HG03064 (cell line): ENCODE measurements around the gene IRF1.
"Not testable (repeated sequence)": the region's sequence is repeated elsewhere in the genome, so short reads cannot be mapped to it uniquely, and the experiment has no call there.

Experiments used
- ATAC-seq: cut with Tn5 transposase; IDR thresholded peaks from one replicate; pipeline ENCODE4 v1.9.1; 2021; ENCODE audit warnings: low read depth; ENCODE audit not compliant: unreplicated experiment

The IRF1 gene

DNA sequence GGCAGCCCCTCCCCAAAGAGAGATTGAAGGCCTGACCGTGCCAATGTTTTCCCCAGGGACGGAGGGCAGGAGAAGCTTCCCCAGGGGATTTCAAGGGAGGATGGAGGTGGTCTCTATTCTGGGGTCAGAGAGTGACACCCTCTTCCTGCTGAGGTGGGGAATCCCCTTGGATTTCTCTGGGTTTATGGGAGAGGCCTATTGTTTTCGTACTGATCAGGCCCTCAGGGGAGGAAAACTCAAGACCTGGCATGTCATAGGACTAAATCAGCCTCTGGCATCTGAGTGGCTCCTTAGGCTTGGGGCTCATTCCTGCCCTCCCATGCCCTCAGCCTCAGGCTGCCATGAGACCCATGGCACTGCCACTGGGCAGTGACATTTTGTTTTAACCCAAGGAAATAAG lies 44.6 kb downstream of the IRF1 start:
- ATAC-seq = no peak

DNA sequence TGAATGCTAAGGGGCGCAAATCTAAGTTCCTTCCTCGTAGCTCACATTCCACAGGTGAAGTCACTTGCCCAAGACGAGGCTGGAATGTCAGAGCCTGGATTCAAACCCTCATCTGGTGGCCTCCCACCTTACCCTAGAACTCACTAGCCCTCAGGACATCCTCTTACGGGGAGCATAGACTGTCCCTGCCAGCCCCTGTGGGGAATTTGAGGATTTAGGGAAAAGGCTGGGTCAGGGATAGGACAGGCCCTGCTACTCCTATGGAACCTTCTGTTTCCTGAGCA lies 45.0 kb downstream of the IRF1 start:
- no peak for ATAC-seq

DNA sequence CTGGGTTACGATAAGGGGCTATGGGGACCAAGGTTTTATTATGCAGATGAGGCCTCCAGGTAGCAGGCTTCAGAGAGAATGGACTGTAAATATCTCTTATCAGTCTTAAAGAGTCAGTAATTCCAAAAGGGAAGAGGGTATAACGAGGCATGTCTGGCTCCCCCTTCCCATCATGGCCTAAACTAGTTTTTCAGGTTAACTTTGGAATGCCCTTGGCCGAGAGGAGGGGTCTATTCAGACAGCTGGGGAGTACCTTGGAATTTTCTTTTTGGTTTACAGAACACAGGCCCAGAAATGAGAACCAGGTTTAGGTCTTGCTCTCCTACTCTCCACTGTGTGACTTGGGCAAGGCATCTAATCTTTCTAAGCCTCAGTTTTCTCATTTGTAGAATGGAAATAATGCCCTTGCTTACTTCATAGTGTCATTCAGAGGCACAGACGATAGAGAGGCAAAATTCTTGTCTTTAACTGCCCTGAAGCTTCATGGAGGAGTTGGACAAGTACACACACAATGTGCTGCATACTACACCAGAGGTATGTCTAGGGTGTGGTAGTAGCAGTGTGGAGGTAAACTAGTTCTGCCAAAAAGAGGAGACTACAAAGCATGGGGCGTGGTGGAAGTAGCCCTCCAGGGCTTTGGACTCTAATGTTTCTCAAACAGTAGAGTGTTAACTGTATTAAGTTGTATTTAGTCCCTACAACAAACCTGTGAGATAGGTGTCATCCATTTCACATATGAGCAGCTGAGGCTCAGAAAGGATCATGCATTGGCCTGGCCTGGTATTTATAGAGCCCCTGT lies 45.5 kb downstream of the IRF1 start:
- no peak for ATAC-seq

DNA sequence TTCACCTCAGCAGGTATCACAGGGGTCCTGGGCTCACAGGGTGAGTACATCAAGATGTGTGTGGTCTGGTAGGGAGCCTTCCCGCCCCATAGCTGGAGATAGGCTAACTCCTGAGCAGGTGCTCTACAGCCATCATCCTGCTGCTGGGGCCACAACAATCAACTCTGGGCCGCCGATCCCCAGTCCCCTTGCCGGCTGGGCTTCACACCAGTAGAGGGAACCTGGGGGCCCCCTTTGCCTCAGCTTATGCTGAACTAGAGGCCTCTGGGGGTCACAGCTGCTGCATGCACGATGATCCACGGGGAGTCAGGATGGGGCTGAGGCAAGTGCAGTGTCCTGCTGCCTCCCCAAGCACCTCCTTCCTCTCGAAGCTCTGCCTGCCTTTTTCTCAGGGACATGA lies 46.5 kb downstream of the IRF1 start:
- ATAC-seq = no peak

DNA sequence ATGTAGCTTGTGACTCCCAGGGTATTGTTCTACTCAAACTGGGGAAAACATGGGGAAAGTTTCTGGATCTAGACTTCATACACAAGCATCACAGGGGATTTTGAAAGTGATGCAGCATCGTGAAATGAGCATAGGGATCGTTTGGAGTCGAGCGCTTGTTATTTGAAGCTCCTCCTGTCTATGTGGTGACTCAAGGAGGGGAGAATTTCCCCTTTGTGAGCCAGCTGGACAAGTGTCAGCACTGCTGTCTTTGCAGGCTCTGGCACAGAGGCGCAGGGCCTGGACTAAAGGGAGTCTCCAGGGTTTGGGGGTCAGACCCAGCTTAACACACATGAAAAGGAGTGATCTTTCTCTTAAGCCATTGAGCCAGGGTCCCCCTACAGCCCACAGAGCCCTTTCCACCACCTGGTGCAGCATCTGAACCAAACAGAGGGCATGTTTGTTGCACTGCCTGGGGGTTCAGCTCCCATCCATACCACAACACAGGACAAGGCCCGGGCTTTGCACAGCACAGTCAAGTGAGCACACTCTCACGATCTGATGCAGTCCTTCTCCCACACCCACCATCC lies 51.0 kb downstream of the IRF1 start:
- no peak for ATAC-seq

DNA sequence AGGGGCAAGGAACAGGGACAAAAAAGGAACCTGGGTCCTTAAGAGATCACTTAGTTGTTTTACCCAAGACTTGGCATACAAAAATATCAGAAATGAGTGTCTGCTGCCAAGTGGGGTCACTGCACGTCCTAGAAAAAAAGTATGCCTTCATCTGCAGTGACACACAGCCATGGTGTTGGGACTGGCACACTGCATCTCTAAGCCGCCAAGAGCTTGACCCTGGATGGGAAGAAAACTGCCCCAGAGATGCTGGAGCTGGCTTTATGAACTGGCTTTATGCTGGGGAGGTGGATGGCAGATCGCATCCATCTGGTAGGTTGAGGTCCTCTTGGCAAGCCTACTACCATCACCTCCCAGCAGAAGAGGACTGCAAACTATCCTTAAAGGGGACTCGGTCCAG lies 51.7 kb downstream of the IRF1 start:
- ATAC-seq = no peak

DNA sequence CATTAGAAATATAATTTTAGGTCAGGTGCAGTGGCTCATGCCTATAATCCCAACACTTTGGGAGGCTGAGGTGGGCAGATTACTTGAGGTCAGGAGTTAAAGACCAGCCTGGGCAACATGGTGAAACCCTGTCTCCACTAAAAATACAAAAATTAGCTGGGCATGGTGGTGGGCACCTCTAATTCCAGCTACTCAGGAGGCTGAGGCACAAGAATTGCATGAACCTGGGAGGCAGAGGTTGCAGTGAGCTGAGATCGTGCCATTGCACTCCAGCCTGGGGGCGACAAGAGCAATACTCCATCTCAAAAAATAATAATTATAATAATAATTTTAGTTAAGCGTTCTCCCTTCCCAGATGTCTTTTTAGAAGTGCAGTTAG lies 52.3 kb downstream of the IRF1 start:
- not testable (repeated sequence) for ATAC-seq

DNA sequence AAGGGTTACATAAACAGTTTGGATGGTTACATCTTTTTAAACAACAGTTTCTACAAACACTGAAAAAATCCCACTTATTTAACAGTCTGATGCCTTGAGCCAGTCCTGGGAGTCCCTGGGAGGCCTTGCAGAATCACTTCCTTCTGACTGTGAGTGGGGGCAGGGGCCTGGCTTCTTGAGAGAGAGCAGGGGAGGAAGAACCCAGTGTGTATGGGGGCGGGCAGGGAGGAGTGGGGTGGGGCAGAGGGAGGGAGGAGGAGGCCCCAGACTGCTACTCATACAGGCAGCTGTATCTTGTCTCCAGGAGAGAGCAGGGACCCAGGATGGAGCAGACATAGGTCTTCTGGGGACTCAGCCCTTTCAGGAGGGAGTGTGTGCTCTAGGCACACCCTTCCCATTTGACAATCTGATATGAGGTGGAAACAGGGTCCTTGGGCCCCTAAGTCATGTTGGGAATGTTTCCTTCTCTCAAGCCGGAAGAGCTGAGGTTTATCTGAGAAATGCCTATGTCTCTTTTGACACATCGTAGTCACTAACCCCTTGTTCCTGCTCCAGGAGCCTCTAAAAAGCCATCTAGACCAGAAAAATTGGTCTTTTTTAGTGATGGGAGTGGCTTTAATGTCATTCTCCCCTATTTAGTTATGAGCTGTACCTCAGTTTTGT lies 52.8 kb downstream of the IRF1 start:
- peak; percentile 85 for ATAC-seq

DNA sequence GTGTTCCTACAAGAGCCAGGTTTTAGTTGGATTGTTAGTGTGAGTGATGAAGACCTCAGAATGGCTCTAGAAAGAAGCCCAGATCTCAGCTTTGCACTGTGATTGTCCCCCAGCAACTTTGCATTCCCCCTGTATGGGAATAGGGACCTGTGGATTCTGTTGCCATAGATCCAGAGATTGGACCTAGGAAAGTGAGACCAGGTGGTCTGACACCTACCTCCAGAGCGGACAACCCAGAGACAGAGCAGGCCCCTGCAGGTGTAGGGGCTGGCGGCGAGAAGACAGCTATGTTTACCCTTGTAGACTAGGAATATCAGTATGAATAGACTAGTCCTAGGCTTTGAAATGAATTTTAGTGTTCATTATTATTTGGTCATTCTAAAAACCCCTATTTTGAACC lies 53.6 kb downstream of the IRF1 start:
- no peak for ATAC-seq

DNA sequence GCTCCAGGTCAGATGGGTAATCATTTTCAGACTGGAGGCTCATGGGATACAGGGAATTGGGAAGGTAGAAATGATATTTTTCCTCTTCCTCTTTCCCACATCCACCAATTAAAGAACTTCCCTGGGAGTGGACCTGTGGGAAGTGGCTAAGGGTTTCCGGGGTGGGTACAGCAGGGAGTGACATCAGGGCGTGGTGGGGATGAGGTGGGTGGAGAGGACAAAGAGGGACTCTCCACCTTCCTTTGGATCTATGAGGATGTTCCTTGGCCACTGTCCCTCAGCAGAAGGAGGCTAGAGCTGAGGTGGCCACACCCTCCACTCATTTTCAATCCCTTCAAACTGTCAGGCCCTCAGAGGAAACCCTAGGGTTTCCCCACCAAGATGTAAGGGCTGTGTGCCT lies 54.7 kb downstream of the IRF1 start:
- ATAC-seq = no peak

DNA sequence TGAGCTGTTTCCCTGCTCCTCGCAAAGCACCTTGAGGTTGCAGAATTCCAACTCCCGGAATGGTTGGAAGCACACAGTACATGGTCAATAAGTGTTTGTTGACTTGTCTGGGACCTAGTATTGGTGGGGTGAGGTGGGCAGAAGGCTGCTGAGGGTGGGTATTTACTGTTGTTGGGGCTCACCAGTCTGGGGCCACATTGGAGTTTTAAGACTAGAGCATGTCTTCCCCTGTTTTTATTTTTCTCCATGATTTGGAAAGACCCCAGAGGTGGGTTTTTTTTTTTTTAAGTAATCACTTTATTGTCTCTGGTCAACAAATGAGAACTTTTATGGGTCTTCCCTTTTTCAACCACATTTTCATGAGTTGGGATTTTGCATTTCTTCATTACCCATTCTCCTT lies 55.1 kb downstream of the IRF1 start:
- ATAC-seq = no peak

DNA sequence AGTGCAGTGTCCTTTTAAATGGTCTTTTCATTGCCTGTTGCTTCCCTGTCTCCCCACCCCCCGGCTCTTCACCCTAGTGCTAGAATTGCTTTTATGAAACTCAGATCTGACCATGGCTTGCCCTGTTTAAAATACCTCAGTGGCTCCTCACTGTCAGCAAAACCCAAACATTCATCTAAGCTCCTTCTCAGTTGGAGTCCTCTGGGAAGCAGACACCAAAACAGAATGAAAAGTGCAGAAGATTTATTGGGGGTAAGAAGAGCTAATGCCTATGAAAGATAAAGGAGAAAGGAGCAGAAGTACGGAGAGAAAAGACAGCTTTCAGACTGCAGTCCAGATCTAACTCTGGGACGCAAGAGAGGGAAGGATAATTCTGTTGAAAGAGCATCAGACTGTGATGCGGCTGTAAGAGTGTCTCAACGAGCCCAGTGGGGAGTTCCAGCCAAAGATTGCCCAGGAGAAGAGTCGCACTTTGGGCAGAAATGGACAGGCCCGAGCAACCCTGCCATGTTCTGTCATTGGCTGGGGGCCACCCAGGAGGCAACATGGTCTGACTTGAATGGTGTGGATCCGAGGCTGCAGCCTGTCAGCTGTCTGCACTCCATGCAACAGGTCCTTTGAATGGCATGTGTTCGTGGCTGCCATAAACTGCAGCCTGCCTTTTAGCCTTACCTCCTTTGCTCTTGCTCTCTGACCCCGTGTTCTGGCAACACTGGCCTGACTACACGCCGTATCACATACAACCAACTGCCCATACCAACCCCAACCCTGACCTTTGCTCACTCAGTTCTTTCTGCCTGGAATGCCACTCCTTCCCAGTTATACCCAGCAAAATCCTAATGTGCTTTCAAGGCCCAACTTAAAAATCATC lies 55.9 kb downstream of the IRF1 start:
- ATAC-seq = no peak

DNA sequence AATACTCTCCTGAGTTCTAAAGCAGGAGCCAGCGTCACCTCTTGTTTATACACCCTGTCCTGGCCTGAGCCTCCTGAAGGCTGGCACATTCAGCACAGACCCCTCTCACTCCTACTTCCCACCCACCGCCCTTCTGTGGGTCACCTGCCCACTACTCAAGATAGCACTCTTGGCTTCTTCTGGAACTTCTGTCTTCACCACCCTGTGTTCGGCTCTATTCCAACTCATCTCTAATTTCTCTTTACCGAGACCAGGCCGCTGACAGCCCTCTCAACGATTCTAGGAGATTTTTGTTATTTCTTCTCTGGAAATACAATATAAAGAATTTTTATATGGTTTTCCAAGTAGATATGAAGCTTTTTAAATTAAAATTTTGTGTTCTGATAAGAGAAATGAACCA lies 57.4 kb downstream of the IRF1 start:
- no peak for ATAC-seq

DNA sequence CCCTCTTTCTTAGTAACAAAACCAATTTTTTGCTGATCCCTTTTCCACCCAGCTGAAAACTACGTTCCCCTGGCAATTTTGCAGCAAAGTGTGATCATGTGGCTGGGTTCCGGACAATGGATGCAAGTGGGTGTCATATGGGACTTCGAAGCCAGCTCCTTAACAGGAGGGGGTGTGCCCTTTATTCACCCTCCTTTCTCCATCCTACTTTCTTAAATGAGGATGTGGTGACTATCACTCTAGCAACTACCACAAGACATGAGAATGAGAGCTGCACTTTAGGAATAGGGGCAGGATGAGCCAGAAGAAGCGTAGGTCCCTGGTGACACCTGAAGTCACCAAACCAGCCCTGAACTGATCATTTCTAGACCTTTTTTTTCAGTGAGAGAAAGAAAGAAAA lies 58.9 kb downstream of the IRF1 start:
- no peak for ATAC-seq
